ENCODE data around the gene ZWILCH.

ZWILCH gene

DNA sequence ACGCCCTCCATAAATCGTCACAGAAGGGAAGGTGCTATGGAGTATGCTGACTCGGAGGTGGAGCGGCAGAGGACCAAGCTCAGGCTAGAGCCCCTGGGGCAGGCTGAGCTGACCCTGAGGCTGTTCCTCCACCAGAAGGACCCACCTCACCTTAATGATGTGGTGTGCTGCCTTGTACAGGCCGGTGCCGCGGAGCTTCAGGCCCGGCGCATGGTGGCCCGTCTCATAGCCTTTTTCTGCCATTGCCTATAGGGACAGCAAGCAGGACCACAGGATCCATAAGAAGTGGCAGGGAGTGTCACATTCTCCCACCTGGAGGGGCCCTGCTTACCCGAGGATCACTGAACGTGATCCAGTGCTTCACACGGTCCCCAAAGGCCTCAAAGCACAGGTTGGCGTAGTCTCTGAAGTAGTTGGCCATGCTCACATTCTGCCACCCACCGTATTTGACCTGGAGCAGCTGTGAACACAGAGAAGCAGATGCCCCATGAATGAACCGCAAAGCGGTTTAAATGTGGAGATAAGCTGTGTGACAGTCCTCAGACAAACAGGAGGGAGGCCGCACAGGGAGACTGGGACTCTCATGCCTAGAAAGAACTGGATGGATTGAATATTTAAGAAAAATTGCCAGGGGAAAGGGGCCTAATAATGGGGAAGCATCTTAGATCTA, 55.9 kb downstream of the ZWILCH start:
- Histone ChIP-seq H3K79me2 (ENCODE audit: insufficient read depth, low read length) (no peaks in the 10 kb centered on the region), H3K36me3 (ENCODE audit: insufficient read depth, low read length) (no peaks in the 10 kb centered on the region), H3K9me3 (ENCODE audit: insufficient read depth, low read length, severe bottlenecking) (no peaks in the 10 kb centered on the region), H3K9ac (ENCODE audit: low read depth, low read length) (no peak overlapping the region), H3K27ac (ENCODE audit: low read length) (no peak overlapping the region), H4K20me1 (ENCODE audit: insufficient read depth, low read length) (no peaks in the 10 kb centered on the region), H3K4me1 (ENCODE audit: insufficient read depth, low read length) (no peaks in the 10 kb centered on the region), H3K4me3 (ENCODE audit: low read depth in 1 of 2, low read length in 2 of 2) (no peak overlapping the region), H3K4me2 (ENCODE audit: insufficient read depth, low read length) (no peak overlapping the region), H2AFZ (ENCODE audit: low read depth, low read length) (no peak overlapping the region), H3K27me3 (ENCODE audit: insufficient read depth, low read length, poor library complexity) (no peaks in the 10 kb centered on the region)
- no peak for DNase-seq
- no peak for ATAC-seq (ENCODE audit: insufficient read depth, low read depth)
- no peak for TF ChIP-seq EZH2 (IDR thresholded peaks at IDR 0.05; ENCODE audit: borderline replicate concordance, low read depth, low read length, severe bottlenecking)
- TF ChIP-seq, protein P1, sequence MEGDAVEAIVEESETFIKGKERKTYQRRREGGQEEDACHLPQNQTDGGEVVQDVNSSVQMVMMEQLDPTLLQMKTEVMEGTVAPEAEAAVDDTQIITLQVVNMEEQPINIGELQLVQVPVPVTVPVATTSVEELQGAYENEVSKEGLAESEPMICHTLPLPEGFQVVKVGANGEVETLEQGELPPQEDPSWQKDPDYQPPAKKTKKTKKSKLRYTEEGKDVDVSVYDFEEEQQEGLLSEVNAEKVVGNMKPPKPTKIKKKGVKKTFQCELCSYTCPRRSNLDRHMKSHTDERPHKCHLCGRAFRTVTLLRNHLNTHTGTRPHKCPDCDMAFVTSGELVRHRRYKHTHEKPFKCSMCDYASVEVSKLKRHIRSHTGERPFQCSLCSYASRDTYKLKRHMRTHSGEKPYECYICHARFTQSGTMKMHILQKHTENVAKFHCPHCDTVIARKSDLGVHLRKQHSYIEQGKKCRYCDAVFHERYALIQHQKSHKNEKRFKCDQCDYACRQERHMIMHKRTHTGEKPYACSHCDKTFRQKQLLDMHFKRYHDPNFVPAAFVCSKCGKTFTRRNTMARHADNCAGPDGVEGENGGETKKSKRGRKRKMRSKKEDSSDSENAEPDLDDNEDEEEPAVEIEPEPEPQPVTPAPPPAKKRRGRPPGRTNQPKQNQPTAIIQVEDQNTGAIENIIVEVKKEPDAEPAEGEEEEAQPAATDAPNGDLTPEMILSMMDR (IDR thresholded peaks at IDR 0.05; ENCODE audit: borderline replicate concordance, extremely low read depth, low read length, poor library complexity, severe bottlenecking), result no peak

DNA sequence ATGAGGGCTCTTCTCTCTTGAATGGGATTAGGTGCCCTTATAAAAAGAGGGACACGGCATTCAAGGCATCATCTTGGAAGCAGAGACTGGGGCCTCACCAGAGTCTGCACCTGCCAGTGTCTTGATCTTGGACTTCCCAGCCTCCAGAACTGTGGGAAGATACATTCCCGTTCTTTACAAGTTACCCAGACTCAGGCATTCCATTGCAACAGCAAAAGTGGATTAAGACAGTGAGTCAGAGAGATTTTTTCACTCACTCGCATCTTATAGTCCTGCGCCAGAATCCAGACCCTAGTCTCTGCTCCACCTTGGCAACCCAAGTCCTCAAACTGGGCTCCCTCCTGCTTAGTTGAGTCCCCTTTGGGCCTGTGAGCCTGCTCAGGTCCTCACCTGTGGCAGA, 58.0 kb downstream of the ZWILCH start:
- H3K9me3 ChIP-seq (ENCODE audit: insufficient read depth, low read length, severe bottlenecking), result no peaks in the 10 kb centered on the region
- DNase-seq (no peak), ATAC-seq (ENCODE audit: insufficient read depth, low read depth) (no peak)
- no peak overlapping the region for H3K27ac ChIP-seq (ENCODE audit: low read length)
- TF ChIP-seq EZH2 (IDR thresholded peaks at IDR 0.05; ENCODE audit: borderline replicate concordance, low read depth, low read length, severe bottlenecking), result no peak
- TF ChIP-seq, protein P1 (IDR thresholded peaks at IDR 0.05; ENCODE audit: borderline replicate concordance, extremely low read depth, low read length, poor library complexity, severe bottlenecking), result no peak
- no peak overlapping the region for H3K4me2 ChIP-seq (ENCODE audit: insufficient read depth, low read length)
- no peak overlapping the region for H2AFZ ChIP-seq (ENCODE audit: low read depth, low read length)
- H3K4me1 ChIP-seq (ENCODE audit: insufficient read depth, low read length), result 0 out of 2 replicates have a peak, but pooled peaks cover 3% of the 10 kb centered on the region
- no peak overlapping the region for H3K9ac ChIP-seq (ENCODE audit: low read depth, low read length)
- H4K20me1 ChIP-seq (ENCODE audit: insufficient read depth, low read length), result no peaks in the 10 kb centered on the region
- no peaks in the 10 kb centered on the region for H3K36me3 ChIP-seq (ENCODE audit: insufficient read depth, low read length)
- no peaks in the 10 kb centered on the region for H3K79me2 ChIP-seq (ENCODE audit: insufficient read depth, low read length)
- no peak overlapping the region for H3K4me3 ChIP-seq (ENCODE audit: low read depth in 1 of 2, low read length in 2 of 2)
- no peaks in the 10 kb centered on the region for H3K27me3 ChIP-seq (ENCODE audit: insufficient read depth, low read length, poor library complexity)

DNA sequence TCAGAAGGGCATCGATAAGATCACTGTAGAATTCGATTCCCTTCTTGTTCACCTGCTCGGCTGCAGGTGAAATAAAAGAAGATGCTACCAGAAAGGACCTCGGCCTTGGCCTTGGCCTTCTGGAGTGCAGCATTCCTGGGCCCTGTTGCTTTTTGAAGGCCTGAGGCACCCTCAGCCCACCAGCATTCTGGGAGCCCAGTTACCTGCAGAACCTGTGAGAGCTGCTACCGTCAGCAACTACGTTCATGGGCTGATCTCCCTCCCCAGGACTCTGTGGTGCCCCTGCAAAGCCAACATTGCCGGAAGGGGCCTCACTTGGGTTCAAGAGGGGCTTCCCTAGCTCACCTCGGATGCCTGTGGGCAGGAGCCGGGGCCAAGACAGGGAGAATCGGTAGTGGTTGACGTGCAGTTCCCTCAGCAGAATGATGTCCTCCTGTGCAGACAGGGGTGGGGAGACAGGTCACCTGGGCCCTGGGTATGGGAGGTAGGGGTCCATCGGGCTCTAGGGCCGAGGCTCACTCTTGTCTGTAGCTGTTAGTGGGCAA, 58.5 kb downstream of the ZWILCH start:
- Histone ChIP-seq H3K9me3 (ENCODE audit: insufficient read depth, low read length, severe bottlenecking) (no peaks in the 10 kb centered on the region), H3K9ac (ENCODE audit: low read depth, low read length) (no peak overlapping the region), H3K4me1 (ENCODE audit: insufficient read depth, low read length) (0 out of 2 replicates have a peak, but pooled peaks cover 3% of the 10 kb centered on the region), H3K79me2 (ENCODE audit: insufficient read depth, low read length) (no peaks in the 10 kb centered on the region), H3K27ac (ENCODE audit: low read length) (no peak overlapping the region), H3K4me2 (ENCODE audit: insufficient read depth, low read length) (no peak overlapping the region), H2AFZ (ENCODE audit: low read depth, low read length) (no peak overlapping the region), H3K36me3 (ENCODE audit: insufficient read depth, low read length) (no peaks in the 10 kb centered on the region), H4K20me1 (ENCODE audit: insufficient read depth, low read length) (no peaks in the 10 kb centered on the region), H3K4me3 (ENCODE audit: low read depth in 1 of 2, low read length in 2 of 2) (no peak overlapping the region), H3K27me3 (ENCODE audit: insufficient read depth, low read length, poor library complexity) (no peaks in the 10 kb centered on the region)
- ATAC-seq (ENCODE audit: insufficient read depth, low read depth), result no peak
- TF ChIP-seq, protein P1 (IDR thresholded peaks at IDR 0.05; ENCODE audit: borderline replicate concordance, extremely low read depth, low read length, poor library complexity, severe bottlenecking), result no peak
- TF ChIP-seq EZH2 (IDR thresholded peaks at IDR 0.05; ENCODE audit: borderline replicate concordance, low read depth, low read length, severe bottlenecking), result no peak
- no peak for DNase-seq
